HG02938 (cell line): ENCODE data around the gene ZNF821.
"Not testable (repeated sequence)": the region's sequence is repeated elsewhere in the genome, so short reads cannot be mapped to it uniquely, and the experiment has no call there.

Experiments
- ATAC-seq: cut with Tn5 transposase; IDR thresholded peaks from one replicate; pipeline ENCODE4 v1.9.1; 2021; ENCODE audit warnings: mild to moderate bottlenecking, moderate library complexity; ENCODE audit not compliant: unreplicated experiment

Gene ZNF821, protein sequence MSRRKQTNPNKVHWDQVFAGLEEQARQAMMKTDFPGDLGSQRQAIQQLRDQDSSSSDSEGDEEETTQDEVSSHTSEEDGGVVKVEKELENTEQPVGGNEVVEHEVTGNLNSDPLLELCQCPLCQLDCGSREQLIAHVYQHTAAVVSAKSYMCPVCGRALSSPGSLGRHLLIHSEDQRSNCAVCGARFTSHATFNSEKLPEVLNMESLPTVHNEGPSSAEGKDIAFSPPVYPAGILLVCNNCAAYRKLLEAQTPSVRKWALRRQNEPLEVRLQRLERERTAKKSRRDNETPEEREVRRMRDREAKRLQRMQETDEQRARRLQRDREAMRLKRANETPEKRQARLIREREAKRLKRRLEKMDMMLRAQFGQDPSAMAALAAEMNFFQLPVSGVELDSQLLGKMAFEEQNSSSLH

DNA sequence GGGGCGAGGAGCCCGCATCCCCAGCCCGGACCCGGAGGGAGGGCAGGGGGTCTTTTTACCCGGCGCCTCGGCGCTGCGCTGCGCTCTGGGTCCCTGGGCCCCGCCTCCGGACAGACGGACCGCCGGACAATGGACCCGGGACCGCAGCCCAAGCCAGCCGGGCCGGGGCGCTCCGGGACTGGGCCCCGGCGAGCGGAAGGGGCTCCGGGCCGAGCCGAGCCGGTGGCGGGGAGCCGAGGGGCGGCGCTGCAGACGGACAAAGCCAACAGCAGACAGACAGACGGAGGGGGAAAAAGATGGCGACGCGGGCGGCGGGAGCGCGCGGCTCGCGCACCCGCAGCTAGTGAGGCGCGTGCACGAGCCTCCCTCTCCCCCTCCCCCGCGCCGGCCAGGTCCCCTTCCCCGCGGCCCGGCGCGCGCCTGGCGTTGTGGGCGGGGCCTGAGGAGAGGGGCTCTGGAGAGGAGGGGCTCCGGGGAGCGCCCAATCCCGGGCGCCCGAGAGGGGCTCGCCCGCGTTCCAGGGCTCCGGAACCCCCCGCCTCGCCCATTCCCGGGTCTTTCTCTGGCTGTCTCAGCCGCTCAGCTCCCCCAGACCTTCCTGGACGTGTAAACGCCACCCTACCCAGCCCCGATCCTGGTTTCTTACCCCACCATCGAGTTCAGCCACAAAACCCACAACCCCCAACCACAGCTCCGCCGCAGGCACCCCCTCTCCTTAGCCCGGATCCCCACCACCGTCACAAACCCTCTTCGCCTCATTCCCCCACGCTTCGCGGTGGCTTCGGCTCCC lies at the start of gene ZNF821:
TSS of gene ZNF821 (minus strand) at position 334 of the 790 bp plus-strand sequence. CDS start 4,236 bp downstream, outside the sequence.
- peak; percentile 50 for ATAC-seq

DNA sequence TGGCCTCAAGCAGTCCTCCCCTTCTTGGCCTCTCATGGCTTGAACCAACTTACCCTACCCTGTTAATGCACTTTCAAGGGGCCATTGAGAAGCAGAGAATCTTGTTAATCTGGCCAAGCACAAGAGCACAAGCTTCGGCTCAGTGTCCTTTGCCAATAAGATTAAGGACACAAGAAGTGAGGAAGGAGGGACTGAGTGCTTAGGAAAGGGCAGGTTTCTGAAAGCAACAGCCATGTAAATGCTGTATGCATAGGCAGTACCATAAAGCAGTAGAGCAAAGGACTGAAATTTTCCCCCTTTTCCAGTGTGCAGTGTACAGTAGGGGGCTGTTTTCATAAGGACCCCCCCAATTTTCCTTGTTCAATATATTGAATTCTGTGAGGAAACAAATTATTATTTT lies 49.0 kb upstream of the ZNF821 start:
- no peak for ATAC-seq

DNA sequence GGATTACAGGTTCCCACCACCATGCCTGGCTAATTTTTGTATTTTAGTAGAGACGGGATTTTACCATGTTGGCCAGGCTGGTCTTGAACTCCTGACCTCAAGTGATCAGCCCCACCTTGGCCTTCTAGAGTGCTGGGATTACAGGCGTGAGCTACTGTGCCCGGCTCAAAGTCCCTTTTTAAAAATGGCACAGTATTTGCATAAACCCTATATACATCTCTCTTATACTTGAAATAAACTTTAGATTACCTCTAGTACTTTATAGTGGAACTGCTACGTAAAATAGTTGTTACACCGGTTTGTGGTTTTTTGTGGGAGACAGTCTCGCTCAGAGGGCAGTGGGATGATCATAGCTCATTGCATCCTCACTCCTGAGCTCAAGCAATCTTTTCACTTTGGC lies 47.6 kb upstream of the ZNF821 start:
- ATAC-seq: no peak

DNA sequence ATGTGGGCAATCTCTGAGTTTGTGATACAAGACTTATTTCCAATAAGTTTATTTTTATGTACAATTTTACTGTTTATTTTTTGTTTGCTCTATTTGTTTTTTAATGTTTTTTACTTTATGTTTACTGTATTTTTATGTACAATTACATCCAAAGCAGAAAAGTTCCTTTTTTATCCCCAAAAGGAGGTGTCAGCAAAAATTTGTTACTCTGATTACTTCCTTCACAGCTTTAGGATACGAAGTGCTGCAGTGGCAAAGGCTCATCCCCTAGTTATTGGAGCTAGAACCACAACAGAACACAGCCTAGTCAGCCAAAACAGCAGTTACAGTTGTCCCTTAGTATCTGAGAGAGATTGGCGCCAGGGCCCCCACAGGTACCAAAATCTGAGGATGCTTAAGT lies 47.0 kb upstream of the ZNF821 start:
- no peak for ATAC-seq

DNA sequence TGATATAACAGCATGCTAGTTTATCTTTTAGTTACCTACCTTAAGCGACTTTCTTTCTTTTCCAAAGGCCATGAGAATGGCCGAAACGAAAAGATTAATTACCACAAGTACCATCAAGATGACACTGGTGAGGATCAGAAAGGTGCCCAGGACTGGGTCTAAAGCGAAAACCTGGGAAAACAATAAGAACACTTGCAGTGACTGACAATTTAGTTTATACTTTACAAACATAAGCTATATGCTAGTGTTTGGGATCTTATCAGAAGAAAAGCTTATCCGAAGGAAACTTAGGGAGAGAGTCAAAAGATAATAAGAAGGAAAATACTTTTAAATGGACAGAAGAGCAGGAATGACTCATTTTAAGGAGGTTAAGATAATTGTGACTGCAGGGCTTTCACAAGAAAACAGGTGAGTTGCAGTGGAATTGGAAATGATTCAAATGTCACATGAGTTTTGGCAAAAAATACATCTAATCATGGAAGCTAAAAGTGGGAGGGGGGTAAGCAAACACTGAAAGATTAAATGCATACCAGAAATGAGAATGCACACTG lies 46.1 kb upstream of the ZNF821 start:
- no peak for ATAC-seq

DNA sequence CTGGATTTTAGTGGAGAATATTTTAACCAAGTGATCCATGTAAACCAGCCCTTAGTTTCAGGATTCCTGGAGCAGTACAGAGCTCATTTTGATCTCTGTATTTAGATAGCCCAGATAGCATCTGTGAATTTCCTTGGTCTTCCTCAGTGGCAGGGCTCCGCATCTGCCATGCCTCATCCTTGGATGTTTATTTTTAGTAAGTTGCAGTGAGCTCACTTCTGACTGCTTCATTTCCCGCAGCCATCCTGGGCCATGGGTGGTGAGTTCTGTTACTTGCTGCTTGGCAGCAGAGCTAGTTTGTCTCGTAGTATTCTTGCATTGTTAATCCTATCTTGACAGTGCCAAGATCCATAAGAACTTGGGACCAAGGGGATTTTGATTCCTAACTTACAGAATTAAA lies 45.1 kb upstream of the ZNF821 start:
- ATAC-seq: no peak

DNA sequence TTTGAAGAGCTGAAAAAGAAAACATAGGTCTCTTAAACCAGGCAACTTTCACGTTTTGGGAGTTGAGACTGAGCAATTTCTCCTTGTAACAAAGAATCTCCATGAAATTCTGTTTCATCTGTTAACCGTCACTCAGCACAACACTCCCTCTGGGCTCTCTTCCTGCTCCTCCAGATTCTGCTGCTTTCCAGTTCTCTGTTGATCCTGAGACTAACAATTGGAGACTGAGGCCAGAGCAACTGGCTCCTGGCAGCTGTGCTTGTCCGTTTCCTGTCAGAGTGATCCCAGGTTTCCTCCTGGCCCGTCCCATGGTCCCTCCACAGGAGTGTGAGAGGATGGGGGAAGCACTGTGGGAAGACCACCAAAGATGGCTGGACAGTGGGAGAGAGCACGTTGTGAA lies 43.8 kb upstream of the ZNF821 start:
- no peak for ATAC-seq

DNA sequence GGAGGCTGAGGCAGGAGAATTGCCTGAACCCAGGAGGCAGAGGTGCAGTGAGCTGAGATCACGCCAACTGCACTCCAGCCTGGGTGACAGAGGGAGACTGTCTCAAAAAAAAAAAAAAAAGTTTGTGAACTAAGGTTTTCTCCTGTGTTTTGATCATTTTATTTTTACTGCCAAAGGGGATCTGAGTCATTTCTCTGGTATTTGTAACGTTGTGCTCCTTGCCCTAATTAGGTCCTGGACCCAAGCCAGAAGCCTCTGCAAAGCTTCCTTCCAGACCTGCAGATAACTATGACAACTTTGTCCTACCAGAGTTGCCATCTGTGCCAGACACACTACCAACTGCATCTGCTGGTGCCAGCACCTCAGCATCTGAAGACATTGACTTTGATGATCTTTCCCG lies 43.4 kb upstream of the ZNF821 start:
- no peak for ATAC-seq

DNA sequence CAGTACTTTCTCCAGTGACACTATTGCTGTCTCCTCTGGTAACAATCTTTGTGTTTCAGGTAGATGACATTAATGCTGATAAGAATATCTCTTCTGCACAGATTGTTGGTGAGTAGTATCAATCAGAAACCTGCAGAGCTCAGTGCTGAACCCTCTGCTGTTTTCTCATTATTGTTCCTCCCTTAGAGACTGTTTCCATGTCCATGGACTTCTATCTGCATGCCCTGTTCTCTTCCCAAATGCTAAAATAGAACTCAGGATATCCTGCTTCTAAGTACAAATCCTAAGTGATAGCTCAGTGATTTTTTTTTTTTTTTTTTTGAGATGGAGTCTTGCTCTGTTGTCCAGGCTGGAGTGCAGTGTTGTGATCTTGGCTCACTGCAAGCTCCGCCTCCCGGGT lies 40.7 kb upstream of the ZNF821 start:
- no peak for ATAC-seq

DNA sequence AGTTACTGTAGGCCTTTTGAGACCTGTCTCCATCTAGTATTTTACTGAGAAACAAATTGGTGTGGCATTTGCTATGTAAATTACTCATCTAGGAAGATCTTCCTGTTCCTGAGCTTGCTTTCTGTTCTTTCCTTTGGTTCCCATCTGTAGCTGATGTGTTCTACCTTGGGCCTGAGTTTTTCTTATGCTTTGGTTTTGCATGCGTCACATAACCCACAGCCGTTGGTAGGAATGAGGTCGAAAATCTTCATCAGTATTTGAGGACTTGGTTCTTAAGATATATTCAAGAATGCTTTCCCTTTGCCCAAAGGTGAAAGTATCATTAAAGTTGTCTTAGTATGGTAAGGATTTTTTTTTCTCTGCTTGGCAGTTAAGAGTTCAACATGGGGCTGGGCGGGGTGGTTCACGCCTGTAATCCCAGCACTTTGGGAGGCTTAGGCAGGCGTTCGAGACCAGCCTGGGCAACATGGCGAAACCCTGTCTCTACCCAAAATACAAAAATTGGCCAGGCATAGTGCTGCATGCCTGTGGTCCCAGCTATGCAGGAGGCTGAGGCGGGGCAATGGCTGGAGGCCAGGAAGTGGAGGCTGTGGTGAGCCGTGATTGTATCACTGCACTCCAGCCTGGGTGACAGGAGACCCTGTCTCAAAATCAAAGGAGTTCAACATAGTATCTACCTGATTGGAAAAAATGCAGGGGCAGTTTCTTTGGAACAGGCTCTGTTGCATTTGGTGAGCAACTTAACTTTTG lies 40.1 kb upstream of the ZNF821 start:
- no peak for ATAC-seq

DNA sequence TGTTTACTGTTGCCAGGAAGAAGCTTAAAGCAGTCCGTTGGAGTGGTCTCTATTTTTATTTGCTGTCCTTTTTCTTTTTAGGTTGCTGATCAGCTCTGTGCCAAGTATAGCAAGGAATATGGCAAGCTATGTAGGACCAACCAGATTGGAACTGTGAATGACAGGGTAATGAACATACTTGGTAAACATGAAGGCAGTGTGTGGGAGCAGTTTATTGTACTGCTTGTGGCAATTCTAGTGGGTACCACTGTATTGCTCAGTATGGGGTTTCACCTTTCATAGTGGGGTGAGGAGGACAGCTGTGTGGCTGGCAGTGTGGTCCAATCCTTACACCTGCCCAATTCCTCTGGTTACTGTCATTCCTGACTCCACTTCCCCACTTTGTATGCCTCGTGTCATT lies 36.7 kb upstream of the ZNF821 start:
- no peak for ATAC-seq

DNA sequence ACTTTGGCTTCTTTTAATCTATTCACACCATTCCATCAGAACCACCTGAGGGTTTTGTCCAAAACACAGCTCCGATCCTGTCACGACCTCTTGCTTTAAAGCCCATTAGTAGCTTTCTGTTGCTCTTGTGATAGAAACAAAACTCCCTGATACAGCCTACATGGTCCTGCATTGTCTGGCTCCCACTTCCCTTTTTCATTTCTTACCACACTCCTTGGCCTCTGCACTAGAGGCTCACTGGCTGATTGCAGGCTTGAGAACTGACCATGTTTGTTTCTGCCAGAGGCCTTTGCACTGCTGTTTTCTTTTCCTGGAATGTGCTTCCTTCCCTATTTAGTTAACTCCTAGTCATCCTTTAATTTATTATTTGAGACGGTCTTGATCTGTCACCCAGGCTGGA lies 35.1 kb upstream of the ZNF821 start:
- ATAC-seq: peak; percentile 82

DNA sequence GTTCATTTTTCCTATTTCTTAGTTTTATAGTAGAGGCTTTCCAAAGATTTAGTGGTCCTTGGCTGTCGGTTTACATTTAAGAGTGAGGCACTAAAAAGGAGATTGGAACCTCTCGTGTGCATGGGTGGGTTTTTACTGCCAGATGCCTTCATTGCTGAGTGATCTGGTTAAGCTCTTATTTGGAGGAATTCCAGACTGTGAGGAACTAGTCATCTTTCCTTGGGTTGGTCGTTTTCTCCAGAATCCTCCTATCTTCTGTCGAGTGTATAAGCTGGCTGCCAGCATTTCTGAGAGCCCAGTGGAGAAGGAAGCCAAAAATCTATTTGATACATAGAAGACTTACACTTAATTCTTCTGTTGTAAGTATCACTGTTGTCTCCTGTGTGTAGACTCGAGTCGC lies 33.9 kb upstream of the ZNF821 start:
- no peak for ATAC-seq

DNA sequence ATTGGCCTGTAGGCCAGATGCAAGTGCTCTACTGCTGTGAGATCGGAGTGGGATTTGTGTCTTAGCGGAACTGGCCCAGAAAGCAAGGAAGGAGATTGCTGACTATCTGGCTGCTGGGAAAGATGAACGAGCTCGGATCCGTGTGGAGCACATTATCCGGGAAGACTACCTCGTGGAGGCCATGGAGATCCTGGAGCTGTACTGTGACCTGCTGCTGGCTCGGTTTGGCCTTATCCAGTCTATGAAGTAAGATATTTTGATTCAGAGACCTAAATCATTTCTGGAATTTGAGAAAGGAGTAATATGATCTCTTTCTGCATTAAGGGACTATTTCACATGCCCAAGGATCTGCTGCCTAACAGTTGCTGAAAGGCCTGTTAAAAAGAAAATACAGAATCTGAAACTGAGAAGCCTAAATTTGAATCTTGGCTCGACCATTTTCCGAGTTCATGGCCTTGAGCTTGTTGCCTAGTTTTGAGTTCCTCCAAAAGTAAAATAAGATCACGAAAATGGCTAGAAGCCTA lies 32.5 kb upstream of the ZNF821 start:
- no peak for ATAC-seq

DNA sequence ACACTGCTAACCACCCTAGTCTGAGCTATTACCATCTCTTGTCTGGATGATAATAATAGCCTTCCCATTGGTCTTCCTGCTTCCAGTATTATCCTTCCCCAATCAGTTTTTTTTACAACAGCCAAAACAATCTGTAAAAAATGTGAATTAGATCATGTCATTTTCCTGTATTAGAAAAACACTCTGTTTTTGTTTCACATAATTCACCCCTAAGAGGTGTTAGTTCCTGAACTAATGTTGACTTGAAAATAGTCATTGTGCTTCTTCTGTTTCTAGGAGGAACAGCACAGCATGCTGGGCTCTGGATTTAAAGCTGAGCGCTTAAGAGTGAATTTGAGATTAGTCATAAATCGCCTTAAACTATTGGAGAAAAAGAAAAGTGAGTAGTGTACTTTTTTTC lies 31.4 kb upstream of the ZNF821 start:
- no peak for ATAC-seq

DNA sequence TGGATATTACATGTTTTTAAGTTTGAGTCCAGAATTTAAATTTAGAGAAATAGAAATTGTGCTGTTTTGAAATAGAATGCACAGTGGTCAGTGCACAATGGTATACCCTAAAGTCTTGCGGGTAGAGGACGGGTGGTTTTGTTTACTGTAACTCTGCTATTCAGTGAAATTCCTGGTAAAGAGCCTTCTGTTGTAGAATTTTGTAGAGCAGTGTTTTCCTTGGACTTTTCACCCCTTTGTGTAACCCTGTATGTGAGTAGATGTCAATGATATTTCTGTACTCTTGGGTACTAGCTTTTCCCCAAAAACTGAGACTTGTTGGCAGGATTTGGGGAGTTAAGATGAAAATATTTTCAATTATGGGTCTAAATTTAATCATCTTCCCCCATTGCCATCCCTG lies 30.8 kb upstream of the ZNF821 start:
- ATAC-seq: no peak

DNA sequence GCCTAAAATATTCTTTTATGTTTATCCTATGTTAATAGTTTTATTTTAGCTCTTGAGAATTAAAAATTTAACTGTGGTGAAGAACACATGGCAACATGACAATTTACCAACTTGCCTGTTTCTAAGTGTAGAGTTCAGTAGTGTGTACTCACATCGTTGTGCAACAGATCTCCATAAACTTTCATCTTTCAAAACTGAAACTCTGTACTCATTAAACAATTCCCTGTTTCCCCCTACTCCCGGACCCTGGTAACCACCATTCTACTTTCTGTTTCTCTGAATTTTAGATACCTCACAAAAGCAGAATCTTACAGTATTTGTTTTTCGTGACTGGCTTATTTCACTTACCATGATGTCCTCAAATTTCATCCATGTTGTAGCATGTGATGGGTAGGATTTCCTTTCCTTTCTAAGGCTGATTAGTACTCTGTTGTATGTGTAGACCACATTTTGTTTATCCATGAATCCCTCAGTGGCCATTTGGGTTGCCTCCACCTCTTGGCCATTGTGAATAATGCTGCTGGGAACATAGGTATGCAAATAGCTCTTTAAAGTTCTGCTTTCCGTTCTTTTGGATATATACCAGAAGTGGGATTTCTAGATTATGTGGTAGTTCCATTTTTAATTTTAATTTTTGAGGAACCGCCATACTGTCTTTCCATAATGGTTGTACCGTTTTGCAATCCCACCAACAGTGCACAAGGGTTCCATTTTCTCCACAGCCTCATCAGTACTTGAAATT lies 28.7 kb upstream of the ZNF821 start:
- no peak for ATAC-seq

DNA sequence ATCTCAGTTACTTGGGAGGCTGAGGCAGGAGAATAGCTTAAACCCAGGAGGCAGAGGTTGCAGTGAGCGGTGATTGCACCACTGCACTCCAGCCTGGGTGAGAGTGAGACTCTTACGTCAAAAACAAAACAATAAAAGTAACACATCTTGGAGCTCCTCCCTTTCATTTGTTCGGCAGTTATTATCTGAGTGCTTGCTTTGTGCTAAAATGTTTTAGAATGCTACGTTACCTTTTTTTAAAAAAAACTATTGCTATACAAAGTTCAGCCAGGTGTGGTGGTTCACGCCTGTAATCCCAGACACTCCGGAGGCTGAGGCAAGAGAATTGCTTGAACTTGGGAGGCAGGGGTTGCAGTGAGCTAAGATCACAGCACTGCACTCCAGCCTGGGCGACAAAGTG lies 27.1 kb upstream of the ZNF821 start:
- ATAC-seq: no peak

DNA sequence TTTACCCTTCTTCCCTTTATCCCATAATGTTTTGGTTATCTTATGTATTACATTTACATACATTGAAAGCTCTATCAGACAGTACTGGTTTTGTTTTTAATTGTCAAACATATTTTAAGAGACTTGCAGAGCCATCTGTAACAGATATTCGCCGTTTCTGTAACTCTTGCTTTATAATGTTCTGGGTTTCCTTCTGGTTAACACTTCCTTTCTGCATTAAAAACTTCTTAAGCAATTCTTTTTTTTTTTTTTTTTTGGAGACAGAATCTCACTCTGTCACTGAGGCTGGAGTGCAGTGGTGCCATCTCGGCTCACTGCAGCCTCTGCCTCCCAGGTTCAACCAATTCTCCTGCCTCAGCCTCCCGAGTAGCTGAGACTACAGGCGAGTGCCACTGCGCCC lies 21.8 kb upstream of the ZNF821 start:
- not testable (repeated sequence) for ATAC-seq

DNA sequence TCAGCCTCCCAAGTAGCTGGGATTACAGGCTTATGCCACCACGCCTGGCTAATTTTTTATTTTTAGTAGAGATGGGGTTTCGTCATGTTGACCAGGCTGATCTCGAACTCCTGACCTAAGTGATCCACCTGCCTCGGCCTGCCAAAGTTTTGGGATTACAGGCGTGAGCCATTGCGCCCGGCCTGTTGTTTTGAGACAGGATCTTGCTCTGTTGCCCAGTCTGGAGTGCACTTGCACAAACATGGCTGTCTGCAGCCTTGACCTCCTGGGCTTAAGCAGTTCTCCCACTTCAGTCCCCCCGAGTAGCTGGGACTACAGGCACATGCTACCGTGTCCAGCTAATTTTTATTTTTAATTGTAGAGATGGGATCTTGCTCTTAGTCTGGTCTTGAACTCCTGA lies 20.3 kb upstream of the ZNF821 start:
- no peak for ATAC-seq
